Astrocyte (in vitro differentiated cells and primary cell): ENCODE data around the gene CLHC1. TPM values are rescaled to one million over a fixed set of nuclear protein-coding genes. Genes with fewer than 3 reads are reported as not detected.
A peak's percentile ranks its signal among the peaks of the same experiment; 100 is the strongest.

ENCODE experiments used
- DNase-seq: peaks from one replicate; pipeline ENCODE4 v3.0.0-alpha.2; 2010; ENCODE audit warnings: low read depth
- FAIRE-seq: peaks from 2 replicates; lab custom pipeline; 2011; peaks lifted over from hg19 to GRCh38; lab: Jason Lieb, UNC
- H2AFZ ChIP-seq: 2 replicates; pipeline ENCODE4 v1.6.0; 2012; ENCODE audit warnings: low read depth, low read length, inconsistent platforms
- H3K27ac ChIP-seq: 2 replicates; pipeline ENCODE4 v1.5.1; 2011; ENCODE audit warnings: low read depth, low read length, inconsistent platforms
- H3K27me3 ChIP-seq: 2 replicates; pipeline ENCODE4 v1.6.0; 2011; ENCODE audit warnings: low read length, inconsistent platforms; ENCODE audit not compliant: insufficient read depth
- H3K36me3 ChIP-seq: 2 replicates; pipeline ENCODE4 v1.5.1; 2011; ENCODE audit warnings: low read length, inconsistent platforms; ENCODE audit not compliant: insufficient read depth
- H3K4me1 ChIP-seq: 2 replicates; pipeline ENCODE4 v1.5.1; 2011; ENCODE audit warnings: low read length, inconsistent platforms; ENCODE audit not compliant: insufficient read depth
- H3K4me2 ChIP-seq: 2 replicates; pipeline ENCODE4 v1.6.0; 2012; ENCODE audit warnings: low read length, inconsistent platforms
- H3K4me3 ChIP-seq: 2 replicates; pipeline ENCODE4 v1.5.1; 2011; ENCODE audit warnings: low read depth, mild to moderate bottlenecking, low read length, inconsistent platforms; ENCODE audit not compliant: insufficient read depth
- H3K79me2 ChIP-seq: 2 replicates; pipeline ENCODE4 v1.6.0; 2012; ENCODE audit warnings: mild to moderate bottlenecking, low read length, inconsistent platforms; ENCODE audit not compliant: insufficient read depth
- H3K9ac ChIP-seq: 2 replicates; pipeline ENCODE4 v1.6.0; 2012; ENCODE audit warnings: mild to moderate bottlenecking, low read length, inconsistent platforms
- H3K9me3 ChIP-seq: 2 replicates; pipeline ENCODE4 v1.5.1; 2012; ENCODE audit warnings: low read depth, mild to moderate bottlenecking, low read length, inconsistent platforms; ENCODE audit not compliant: insufficient read depth
- H4K20me1 ChIP-seq: 2 replicates; pipeline ENCODE4 v1.6.0; 2012; ENCODE audit warnings: low read length, inconsistent platforms; ENCODE audit not compliant: insufficient read depth
- H3K27ac Mint-ChIP-seq: one replicate; pipeline ENCODE4 v1.8.0; 2021; ENCODE audit warnings: mild to moderate bottlenecking, mixed read lengths; ENCODE audit not compliant: unreplicated experiment
- H3K27me3 Mint-ChIP-seq: one replicate; pipeline ENCODE4 v1.8.0; 2021; ENCODE audit warnings: low read depth, mixed read lengths; ENCODE audit not compliant: unreplicated experiment
- H3K36me3 Mint-ChIP-seq: one replicate; pipeline ENCODE4 v1.8.0; 2021; ENCODE audit warnings: low read depth, mixed read lengths; ENCODE audit not compliant: unreplicated experiment
- H3K4me1 Mint-ChIP-seq: one replicate; pipeline ENCODE4 v1.8.0; 2021; ENCODE audit warnings: low read depth, mixed read lengths; ENCODE audit not compliant: unreplicated experiment
- H3K4me3 Mint-ChIP-seq: one replicate; pipeline ENCODE4 v1.8.0; 2021; ENCODE audit warnings: mild to moderate bottlenecking, moderate library complexity, mixed read lengths; ENCODE audit not compliant: unreplicated experiment
- H3K9me3 Mint-ChIP-seq: one replicate; pipeline ENCODE4 v1.8.0; 2021; ENCODE audit warnings: mild to moderate bottlenecking, mixed read lengths; ENCODE audit not compliant: unreplicated experiment
- EZH2 ChIP-seq: IDR thresholded peaks from 2 replicates; pipeline ENCODE4 v1.6.1; 2012; ENCODE audit warnings: mild to moderate bottlenecking, low read length, inconsistent platforms; ENCODE audit not compliant: insufficient read depth
- total RNA-seq: library from RNA; stranded (reverse); gene quantifications from 2 replicates; pipeline ENCODE4 v1.2.1, GENCODE V29; 2021
- TF ChIP-seq, protein P1 (sequence below): IDR thresholded peaks from 2 replicates; pipeline ENCODE4 v1.5.1; 2011; ENCODE audit warnings: low read depth, mild to moderate bottlenecking, inconsistent platforms, low read length, moderate library complexity; ENCODE audit not compliant: insufficient read depth

The CLHC1 gene
- total RNA-seq, 1 donor from 2014 or later = 17.5 TPM

GRCh38 chr2:55136138-55136541 lies 96.0 kb downstream of the CLHC1 start:
- H3K36me3 ChIP-seq = no peaks in the 10 kb centered on the region
- no peaks in the 10 kb centered on the region for H3K27me3 ChIP-seq
- H3K79me2 ChIP-seq = no peaks in the 10 kb centered on the region
- H3K36me3 Mint-ChIP-seq = peaks cover 5% of the 10 kb centered on the region
- peaks cover 5% of the 10 kb centered on the region for H3K4me1 Mint-ChIP-seq
- no peak overlapping the region for H3K4me2 ChIP-seq
- peaks cover 11% of the 10 kb centered on the region for H3K27me3 Mint-ChIP-seq
- no peak overlapping the region for H3K4me3 Mint-ChIP-seq
- TF ChIP-seq, protein P1, sequence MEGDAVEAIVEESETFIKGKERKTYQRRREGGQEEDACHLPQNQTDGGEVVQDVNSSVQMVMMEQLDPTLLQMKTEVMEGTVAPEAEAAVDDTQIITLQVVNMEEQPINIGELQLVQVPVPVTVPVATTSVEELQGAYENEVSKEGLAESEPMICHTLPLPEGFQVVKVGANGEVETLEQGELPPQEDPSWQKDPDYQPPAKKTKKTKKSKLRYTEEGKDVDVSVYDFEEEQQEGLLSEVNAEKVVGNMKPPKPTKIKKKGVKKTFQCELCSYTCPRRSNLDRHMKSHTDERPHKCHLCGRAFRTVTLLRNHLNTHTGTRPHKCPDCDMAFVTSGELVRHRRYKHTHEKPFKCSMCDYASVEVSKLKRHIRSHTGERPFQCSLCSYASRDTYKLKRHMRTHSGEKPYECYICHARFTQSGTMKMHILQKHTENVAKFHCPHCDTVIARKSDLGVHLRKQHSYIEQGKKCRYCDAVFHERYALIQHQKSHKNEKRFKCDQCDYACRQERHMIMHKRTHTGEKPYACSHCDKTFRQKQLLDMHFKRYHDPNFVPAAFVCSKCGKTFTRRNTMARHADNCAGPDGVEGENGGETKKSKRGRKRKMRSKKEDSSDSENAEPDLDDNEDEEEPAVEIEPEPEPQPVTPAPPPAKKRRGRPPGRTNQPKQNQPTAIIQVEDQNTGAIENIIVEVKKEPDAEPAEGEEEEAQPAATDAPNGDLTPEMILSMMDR = no peak
- no peak for TF ChIP-seq EZH2
- FAIRE-seq (no peak), DNase-seq (no peak)
- H3K4me1 ChIP-seq = peaks cover 11% of the 10 kb centered on the region
- no peak overlapping the region for H3K27ac ChIP-seq
- H3K27ac Mint-ChIP-seq = no peak overlapping the region
- H3K9me3 ChIP-seq = no peaks in the 10 kb centered on the region
- H3K4me3 ChIP-seq = no peak overlapping the region
- H2AFZ ChIP-seq = no peak overlapping the region
- no peaks in the 10 kb centered on the region for H3K9me3 Mint-ChIP-seq
- H4K20me1 ChIP-seq = no peaks in the 10 kb centered on the region
- no peak overlapping the region for H3K9ac ChIP-seq

DNA sequence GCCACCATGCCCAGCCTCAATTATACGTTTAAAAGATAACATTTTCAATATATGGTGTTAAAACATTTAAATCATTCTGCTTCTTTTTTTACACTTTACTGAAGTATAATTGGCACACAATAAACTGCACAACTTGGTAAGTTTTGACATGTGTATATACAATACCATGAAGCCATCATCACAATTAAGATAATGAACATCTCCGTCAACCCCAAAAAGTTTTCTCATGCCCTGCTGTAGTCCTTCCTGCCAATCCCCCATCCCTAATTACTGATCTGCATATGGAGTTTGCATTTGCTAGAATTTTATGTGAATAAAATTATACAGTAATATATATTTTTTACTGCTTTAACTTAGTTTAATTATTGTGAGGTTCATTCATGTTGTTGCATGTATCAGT lies 96.6 kb downstream of the CLHC1 start:
- no peak for DNase-seq
- Mint-ChIP-seq H3K4me3 (no peak overlapping the region), H3K36me3 (peaks cover 2% of the 10 kb centered on the region), H3K4me1 (peaks cover 5% of the 10 kb centered on the region), H3K27ac (no peak overlapping the region), H3K9me3 (no peaks in the 10 kb centered on the region), H3K27me3 (peaks cover 11% of the 10 kb centered on the region)
- Histone ChIP-seq H3K27ac (no peak overlapping the region), H3K27me3 (no peaks in the 10 kb centered on the region), H3K4me3 (no peak overlapping the region), H3K9me3 (no peaks in the 10 kb centered on the region), H2AFZ (no peak overlapping the region), H3K36me3 (no peaks in the 10 kb centered on the region), H3K79me2 (no peaks in the 10 kb centered on the region), H3K4me2 (no peak overlapping the region), H3K4me1 (peaks cover 11% of the 10 kb centered on the region), H3K9ac (no peak overlapping the region), H4K20me1 (no peaks in the 10 kb centered on the region)
- TF ChIP-seq, protein P1 = no peak
- no peak for TF ChIP-seq EZH2
- FAIRE-seq = no peak

DNA sequence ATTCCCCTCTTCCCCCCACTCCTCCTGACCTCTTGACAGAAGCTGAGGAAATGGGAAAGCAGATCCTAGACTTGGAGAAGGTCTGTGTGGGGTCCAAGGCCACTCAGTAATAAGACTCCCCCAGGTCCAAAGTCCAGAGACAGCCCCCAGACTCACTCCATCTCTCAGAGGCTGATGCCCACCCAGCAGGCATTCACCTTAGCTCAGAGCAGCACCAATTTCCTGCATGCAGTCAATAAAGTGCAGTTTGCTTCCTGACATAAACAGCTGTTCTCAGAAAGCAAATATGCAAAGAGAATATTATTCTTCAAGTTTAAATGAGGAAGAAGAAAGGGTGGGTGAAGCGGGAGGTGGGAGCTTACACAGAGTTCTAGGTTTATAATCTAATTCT lies 97.8 kb downstream of the CLHC1 start:
- peaks cover 11% of the 10 kb centered on the region for H3K4me1 ChIP-seq
- H3K9ac ChIP-seq = peak overlapping the region; percentile 28
- DNase-seq (no peak), FAIRE-seq (no peak)
- Mint-ChIP-seq H3K4me1 (peaks cover 5% of the 10 kb centered on the region), H3K9me3 (no peaks in the 10 kb centered on the region), H3K4me3 (no peak overlapping the region), H3K36me3 (peaks cover 2% of the 10 kb centered on the region), H3K27me3 (peaks cover 7% of the 10 kb centered on the region), H3K27ac (no peak overlapping the region)
- no peaks in the 10 kb centered on the region for H3K27me3 ChIP-seq
- peak overlapping the region; percentile 85 for H3K4me2 ChIP-seq
- H3K79me2 ChIP-seq = no peaks in the 10 kb centered on the region
- no peaks in the 10 kb centered on the region for H4K20me1 ChIP-seq
- H3K9me3 ChIP-seq = no peaks in the 10 kb centered on the region
- H3K36me3 ChIP-seq = no peaks in the 10 kb centered on the region
- H2AFZ ChIP-seq = peak overlapping the region; percentile 71
- H3K4me3 ChIP-seq = no peak overlapping the region
- TF ChIP-seq EZH2 = no peak
- TF ChIP-seq, protein P1 = no peak
- H3K27ac ChIP-seq = peak overlapping the region; percentile 76
